ENCODE data around the gene PMAIP1. TPM values are rescaled to one million over a fixed set of nuclear protein-coding genes. Genes with fewer than 3 reads are reported as not detected.

Gene PMAIP1
- total RNA-seq, 1 donor from 2014 or later, result 12.6 TPM

- no peak overlapping the region for H3K4me3 Mint-ChIP-seq (ENCODE audit: unreplicated experiment)
- no peaks in the 10 kb centered on the region for H3K27me3 Mint-ChIP-seq (ENCODE audit: unreplicated experiment)
- no peak overlapping the region for H3K27ac Mint-ChIP-seq (ENCODE audit: unreplicated experiment)
- no peak for TF ChIP-seq CTCF (IDR thresholded peaks at IDR 0.05; ENCODE audit: partially characterized antibody, unreplicated experiment)
- H3K4me1 Mint-ChIP-seq (ENCODE audit: low read depth, unreplicated experiment), result no peaks in the 10 kb centered on the region
- H3K9me3 Mint-ChIP-seq (ENCODE audit: unreplicated experiment), result peaks cover 2% of the 10 kb centered on the region
- DNase-seq, result no peak
- H3K36me3 Mint-ChIP-seq (ENCODE audit: unreplicated experiment), result peaks cover 5% of the 10 kb centered on the region
These were observed 40.3 kb downstream of the PMAIP1 start for GRCh38 chr18:59940068-59940467.

- peaks cover 2% of the 10 kb centered on the region for H3K9me3 Mint-ChIP-seq (ENCODE audit: unreplicated experiment)
- H3K4me1 Mint-ChIP-seq (ENCODE audit: low read depth, unreplicated experiment), result no peaks in the 10 kb centered on the region
These were observed 41.5 kb downstream of the PMAIP1 start for GRCh38 chr18:59941331-59941730.

GRCh38 chr18:59942601-59943000, 42.8 kb downstream of the PMAIP1 start:
- no peaks in the 10 kb centered on the region for H3K9me3 Mint-ChIP-seq (ENCODE audit: unreplicated experiment)
- no peaks in the 10 kb centered on the region for H3K4me1 Mint-ChIP-seq (ENCODE audit: low read depth, unreplicated experiment)
- no peak overlapping the region for H3K27ac Mint-ChIP-seq (ENCODE audit: unreplicated experiment)

More at GRCh38 chr18:59941331-59941730, 41.5 kb downstream of the PMAIP1 start:
- no peak overlapping the region for H3K4me3 Mint-ChIP-seq (ENCODE audit: unreplicated experiment)
- no peaks in the 10 kb centered on the region for H3K27me3 Mint-ChIP-seq (ENCODE audit: unreplicated experiment)
- DNase-seq, result no peak
- H3K36me3 Mint-ChIP-seq (ENCODE audit: unreplicated experiment), result peaks cover 5% of the 10 kb centered on the region
- no peak overlapping the region for H3K27ac Mint-ChIP-seq (ENCODE audit: unreplicated experiment)
- no peak for TF ChIP-seq CTCF (IDR thresholded peaks at IDR 0.05; ENCODE audit: partially characterized antibody, unreplicated experiment)

GRCh38 chr18:59945544-59945943, 45.7 kb downstream of the PMAIP1 start:
- Mint-ChIP-seq H3K9me3 (ENCODE audit: unreplicated experiment) (no peaks in the 10 kb centered on the region), H3K27ac (ENCODE audit: unreplicated experiment) (no peak overlapping the region), H3K27me3 (ENCODE audit: unreplicated experiment) (peaks cover 1% of the 10 kb centered on the region), H3K36me3 (ENCODE audit: unreplicated experiment) (no peaks in the 10 kb centered on the region), H3K4me1 (ENCODE audit: low read depth, unreplicated experiment) (no peaks in the 10 kb centered on the region), H3K4me3 (ENCODE audit: unreplicated experiment) (no peak overlapping the region)
- no peak for DNase-seq
- no peak for TF ChIP-seq CTCF (IDR thresholded peaks at IDR 0.05; ENCODE audit: partially characterized antibody, unreplicated experiment)

More at GRCh38 chr18:59942601-59943000, 42.8 kb downstream of the PMAIP1 start:
- DNase-seq, result no peak
- no peak for TF ChIP-seq CTCF (IDR thresholded peaks at IDR 0.05; ENCODE audit: partially characterized antibody, unreplicated experiment)
- peaks cover 5% of the 10 kb centered on the region for H3K36me3 Mint-ChIP-seq (ENCODE audit: unreplicated experiment)
- no peaks in the 10 kb centered on the region for H3K27me3 Mint-ChIP-seq (ENCODE audit: unreplicated experiment)
- no peak overlapping the region for H3K4me3 Mint-ChIP-seq (ENCODE audit: unreplicated experiment)

GRCh38 chr18:59950215-59950944, 50.6 kb downstream of the PMAIP1 start:
- Mint-ChIP-seq H3K36me3 (ENCODE audit: unreplicated experiment) (no peaks in the 10 kb centered on the region), H3K4me1 (ENCODE audit: low read depth, unreplicated experiment) (no peaks in the 10 kb centered on the region), H3K27me3 (ENCODE audit: unreplicated experiment) (peaks cover 1% of the 10 kb centered on the region), H3K9me3 (ENCODE audit: unreplicated experiment) (no peaks in the 10 kb centered on the region), H3K27ac (ENCODE audit: unreplicated experiment) (no peak overlapping the region), H3K4me3 (ENCODE audit: unreplicated experiment) (no peak overlapping the region)
- no peak for TF ChIP-seq CTCF (IDR thresholded peaks at IDR 0.05; ENCODE audit: partially characterized antibody, unreplicated experiment)
- DNase-seq, result no peak
